ENCODE results near the gene THEMIS2. TPM values are rescaled to one million over a fixed set of nuclear protein-coding genes. Genes with fewer than 3 reads are reported as not detected.
A peak's percentile ranks its signal among the peaks of the same experiment; 100 is the strongest.

Gene THEMIS2
- total RNA-seq, 5 donors from 2014 or later (not counting 1 experiment from before 2014, with no cell fraction given), result 39.0 to 124 (median 94.8) TPM

- DNase-seq (no peak), ATAC-seq (replicated peaks in 1 of 4) (no peak)
- Mint-ChIP-seq H3K9me3 (no peaks in the 10 kb centered on the region), H3K36me3 (peaks cover 67% of the 10 kb centered on the region), H3K4me1 (peaks cover 19 to 72% (median 68%) of the 10 kb centered on the region in 3 donors), H3K27ac (peak overlapping the region; percentile 41 to 99), H3K27me3 (no peaks in the 10 kb centered on the region), H3K4me3 (no peak overlapping the region)
- H3K4me3 ChIP-seq (ENCODE audit: control insufficient read depth in 1 of 2, extremely low read depth in 1 of 2, low read length in 1 of 2), result no peak overlapping the region
- POLR2A ChIA-PET, result no interaction called here
- WGBS (ENCODE audit: insufficient coverage), result 95% methylated on average over 11 of the region's 13 CpGs
- H3K4me1 ChIP-seq (ENCODE audit: control insufficient read depth in 1 of 2, extremely low read depth in 1 of 2, insufficient read depth in 2 of 2, low read length in 2 of 2), result peaks cover 16 to 67% of the 10 kb centered on the region in 2 experiments
- CTCF ChIA-PET, result interaction anchor here (0.5 to 0.6 kb wide), 3 partner anchors 19 to 67 kb away, joined by 3 to 4 read pairs (median 3); no protein-coding TSS in a partner anchor
- H3K27ac ChIP-seq (ENCODE audit: low read length), result peak overlapping the region; percentile 75
- H3K27me3 ChIP-seq (replicated peaks in 1 of 2; ENCODE audit: control insufficient read depth in 2 of 2, extremely low read depth in 1 of 2, insufficient read depth in 2 of 2, low read length in 1 of 2), result no peaks in the 10 kb centered on the region
- H3K9me3 ChIP-seq, result no peaks in the 10 kb centered on the region
- H3K36me3 ChIP-seq (ENCODE audit: control insufficient read depth in 2 of 2, extremely low read depth in 1 of 2, insufficient read depth in 1 of 2, low read length in 1 of 2), result peaks cover 13 to 71% of the 10 kb centered on the region in 2 donors
These were observed 11.2 kb downstream of the THEMIS2 start for GRCh38 chr1:27883536-27883935.

- ChIA-PET POLR2A (no interaction called here), CTCF (interaction anchor here in 1 of 2 donors (0.5 to 0.6 kb wide), 2 partner anchors 43 to 68 kb away, joined by 3 read pairs; no protein-coding TSS in a partner anchor)
- WGBS (ENCODE audit: insufficient coverage), result 83% methylated on average over 19 of the region's 24 CpGs
- Histone ChIP-seq H3K4me1 (ENCODE audit: control insufficient read depth in 1 of 2, extremely low read depth in 1 of 2, insufficient read depth in 2 of 2, low read length in 2 of 2) (peaks cover 16 to 71% of the 10 kb centered on the region in 2 experiments), H3K27me3 (replicated peaks in 1 of 2; ENCODE audit: control insufficient read depth in 2 of 2, extremely low read depth in 1 of 2, insufficient read depth in 2 of 2, low read length in 1 of 2) (no peaks in the 10 kb centered on the region), H3K36me3 (ENCODE audit: control insufficient read depth in 2 of 2, extremely low read depth in 1 of 2, insufficient read depth in 1 of 2, low read length in 1 of 2) (peaks cover 13 to 66% of the 10 kb centered on the region in 2 donors), H3K4me3 (ENCODE audit: control insufficient read depth in 1 of 2, extremely low read depth in 1 of 2, low read length in 1 of 2) (no peak overlapping the region), H3K9me3 (no peaks in the 10 kb centered on the region), H3K27ac (ENCODE audit: low read length) (peak overlapping the region; percentile 75)
- Mint-ChIP-seq H3K36me3 (peaks cover 64% of the 10 kb centered on the region), H3K4me1 (peaks cover 21 to 74% (median 68%) of the 10 kb centered on the region in 3 donors), H3K4me3 (peak overlapping the region in 1 of 3 donors; percentile 20), H3K27me3 (no peaks in the 10 kb centered on the region), H3K27ac (peak overlapping the region in 1 of 2 donors; percentile 99), H3K9me3 (no peaks in the 10 kb centered on the region)
- ATAC-seq (replicated peaks in 1 of 4) (no peak), DNase-seq (no peak)
These were observed 11.9 kb downstream of the THEMIS2 start for GRCh38 chr1:27884006-27884954.

- Mint-ChIP-seq H3K27me3 (no peaks in the 10 kb centered on the region), H3K27ac (peak overlapping the region; percentile 35 to 99), H3K4me3 (peak overlapping the region in 1 of 3 donors; percentile 79), H3K4me1 (peaks cover 21 to 72% (median 70%) of the 10 kb centered on the region in 3 donors), H3K9me3 (no peaks in the 10 kb centered on the region), H3K36me3 (peaks cover 61% of the 10 kb centered on the region)
- Histone ChIP-seq H3K9me3 (no peaks in the 10 kb centered on the region), H3K4me1 (ENCODE audit: control insufficient read depth in 1 of 2, extremely low read depth in 1 of 2, insufficient read depth in 2 of 2, low read length in 2 of 2) (peaks cover 18 to 74% of the 10 kb centered on the region in 2 experiments), H3K27ac (ENCODE audit: low read length) (peak overlapping the region; percentile 75), H3K27me3 (replicated peaks in 1 of 2; ENCODE audit: control insufficient read depth in 2 of 2, extremely low read depth in 1 of 2, insufficient read depth in 2 of 2, low read length in 1 of 2) (no peaks in the 10 kb centered on the region), H3K36me3 (ENCODE audit: control insufficient read depth in 2 of 2, extremely low read depth in 1 of 2, insufficient read depth in 1 of 2, low read length in 1 of 2) (peaks cover 13 to 65% of the 10 kb centered on the region in 2 donors), H3K4me3 (ENCODE audit: control insufficient read depth in 1 of 2, extremely low read depth in 1 of 2, low read length in 1 of 2) (no peak overlapping the region)
- WGBS (ENCODE audit: insufficient coverage), result 78% methylated on average over 6 of the region's 8 CpGs
- no peak for DNase-seq
- no peak for ATAC-seq (replicated peaks in 1 of 4)
- ChIA-PET POLR2A (no interaction called here), CTCF (no interaction called here)
These were observed 12.8 kb downstream of the THEMIS2 start for GRCh38 chr1:27885114-27885528.

- H3K4me3 ChIP-seq (ENCODE audit: control insufficient read depth in 1 of 2, extremely low read depth in 1 of 2, low read length in 1 of 2), result no peak overlapping the region
- H3K27ac Mint-ChIP-seq, result peak overlapping the region; percentile 92 to 99
- ATAC-seq (replicated peaks in 1 of 4) (no peak), DNase-seq (no peak)
- CTCF ChIA-PET, result no interaction called here
- peaks cover 65% of the 10 kb centered on the region for H3K36me3 Mint-ChIP-seq
- no peaks in the 10 kb centered on the region for H3K9me3 ChIP-seq
- peaks cover 24 to 81% of the 10 kb centered on the region in 2 experiments for H3K4me1 ChIP-seq (ENCODE audit: control insufficient read depth in 1 of 2, extremely low read depth in 1 of 2, insufficient read depth in 2 of 2, low read length in 2 of 2)
- H3K27ac ChIP-seq (ENCODE audit: low read length), result peak overlapping the region; percentile 75
- POLR2A ChIA-PET, result interaction anchor here (0.6 kb wide), 2 partner anchors 440 to 1062 kb away, joined by 3 read pairs; no protein-coding TSS in a partner anchor
- H3K4me1 Mint-ChIP-seq, result peaks cover 24 to 78% (median 77%) of the 10 kb centered on the region in 3 donors
- peak overlapping the region in 1 of 3 donors; percentile 79 for H3K4me3 Mint-ChIP-seq
- H3K27me3 ChIP-seq (replicated peaks in 1 of 2; ENCODE audit: control insufficient read depth in 2 of 2, extremely low read depth in 1 of 2, insufficient read depth in 2 of 2, low read length in 1 of 2), result no peaks in the 10 kb centered on the region
- WGBS (ENCODE audit: insufficient coverage), result 83% methylated on average over 10 of the region's 15 CpGs
- no peaks in the 10 kb centered on the region for H3K9me3 Mint-ChIP-seq
- H3K36me3 ChIP-seq (ENCODE audit: control insufficient read depth in 2 of 2, extremely low read depth in 1 of 2, insufficient read depth in 1 of 2, low read length in 1 of 2), result peaks cover 13 to 59% of the 10 kb centered on the region in 2 donors
- no peaks in the 10 kb centered on the region for H3K27me3 Mint-ChIP-seq
These were observed 13.4 kb downstream of the THEMIS2 start for GRCh38 chr1:27885621-27886352.

GRCh38 chr1:27886353-27886679 lies 14.0 kb downstream of the THEMIS2 start:
- Histone ChIP-seq H3K27ac (ENCODE audit: low read length) (peak overlapping the region; percentile 75), H3K4me1 (ENCODE audit: control insufficient read depth in 1 of 2, extremely low read depth in 1 of 2, insufficient read depth in 2 of 2, low read length in 2 of 2) (peaks cover 27 to 83% of the 10 kb centered on the region in 2 experiments), H3K9me3 (no peaks in the 10 kb centered on the region), H3K36me3 (ENCODE audit: control insufficient read depth in 2 of 2, extremely low read depth in 1 of 2, insufficient read depth in 1 of 2, low read length in 1 of 2) (peaks cover 13 to 57% of the 10 kb centered on the region in 2 donors), H3K27me3 (replicated peaks in 1 of 2; ENCODE audit: control insufficient read depth in 2 of 2, extremely low read depth in 1 of 2, insufficient read depth in 2 of 2, low read length in 1 of 2) (no peaks in the 10 kb centered on the region), H3K4me3 (ENCODE audit: control insufficient read depth in 1 of 2, extremely low read depth in 1 of 2, low read length in 1 of 2) (no peak overlapping the region)
- H3K27ac Mint-ChIP-seq, result peak overlapping the region; percentile 92 to 99
- H3K36me3 Mint-ChIP-seq, result peaks cover 67% of the 10 kb centered on the region
- H3K9me3 Mint-ChIP-seq, result no peaks in the 10 kb centered on the region
- ATAC-seq (replicated peaks in 1 of 4), result no peak
- ChIA-PET CTCF (interaction anchor here in 1 of 2 donors (0.5 kb wide), 1 partner anchor 22 kb away, joined by 3 read pairs; no protein-coding TSS in a partner anchor), POLR2A (interaction anchor here in 1 of 2 donors (0.6 kb wide), 1 partner anchor 441 kb away, joined by 3 read pairs; no protein-coding TSS in a partner anchor)
- DNase-seq, result no peak
- H3K4me1 Mint-ChIP-seq, result peaks cover 24 to 82% (median 78%) of the 10 kb centered on the region in 3 donors
- no CpG with 5 or more reads among the region's 2 CpGs for WGBS (ENCODE audit: insufficient coverage)
- H3K27me3 Mint-ChIP-seq, result no peaks in the 10 kb centered on the region
- H3K4me3 Mint-ChIP-seq, result peak overlapping the region in 1 of 3 donors; percentile 79

GRCh38 chr1:27886744-27887143 lies 14.4 kb downstream of the THEMIS2 start:
- H3K4me1 ChIP-seq (ENCODE audit: control insufficient read depth in 1 of 2, extremely low read depth in 1 of 2, insufficient read depth in 2 of 2, low read length in 2 of 2), result peaks cover 30 to 87% of the 10 kb centered on the region in 2 experiments
- peak overlapping the region; percentile 92 to 99 for H3K27ac Mint-ChIP-seq

More at GRCh38 chr1:27886744-27887143, 14.4 kb downstream of the THEMIS2 start:
- Histone ChIP-seq H3K27ac (ENCODE audit: low read length) (peak overlapping the region; percentile 75), H3K27me3 (replicated peaks in 1 of 2; ENCODE audit: control insufficient read depth in 2 of 2, extremely low read depth in 1 of 2, insufficient read depth in 2 of 2, low read length in 1 of 2) (no peaks in the 10 kb centered on the region), H3K4me3 (ENCODE audit: control insufficient read depth in 1 of 2, extremely low read depth in 1 of 2, low read length in 1 of 2) (peak overlapping the region in 1 of 2 donors; percentile 17), H3K9me3 (no peaks in the 10 kb centered on the region), H3K36me3 (ENCODE audit: control insufficient read depth in 2 of 2, extremely low read depth in 1 of 2, insufficient read depth in 1 of 2, low read length in 1 of 2) (peaks cover 12 to 52% of the 10 kb centered on the region in 2 donors)
- ChIA-PET POLR2A (interaction anchor here in 1 of 2 donors (0.6 kb wide), 1 partner anchor 729 kb away, joined by 6 read pairs; no protein-coding TSS in a partner anchor), CTCF (interaction anchor here in 1 of 2 donors (0.5 kb wide), 1 partner anchor 22 kb away, joined by 3 read pairs; no protein-coding TSS in a partner anchor)
- 100% methylated on average over 1 of the region's 3 CpGs for WGBS (ENCODE audit: insufficient coverage)
- Mint-ChIP-seq H3K27me3 (no peaks in the 10 kb centered on the region), H3K4me3 (peak overlapping the region in 2 of 3 donors; percentile 14 to 79), H3K4me1 (peaks cover 26 to 86% (median 80%) of the 10 kb centered on the region in 3 donors), H3K9me3 (no peaks in the 10 kb centered on the region), H3K36me3 (peaks cover 70% of the 10 kb centered on the region)
- DNase-seq (no peak), ATAC-seq (replicated peaks in 1 of 4) (peak; percentile 1 to 19 (median 4))

Measured in T-cell (primary cell).